ENCODE data around the gene NSUN4. TPM values are rescaled to one million over a fixed set of nuclear protein-coding genes. Genes with fewer than 3 reads are reported as not detected.
A peak's percentile ranks its signal among the peaks of the same experiment; 100 is the strongest.

Gene NSUN4
- total RNA-seq, 1 donor from 2014 or later: 11.3 TPM

DNA sequence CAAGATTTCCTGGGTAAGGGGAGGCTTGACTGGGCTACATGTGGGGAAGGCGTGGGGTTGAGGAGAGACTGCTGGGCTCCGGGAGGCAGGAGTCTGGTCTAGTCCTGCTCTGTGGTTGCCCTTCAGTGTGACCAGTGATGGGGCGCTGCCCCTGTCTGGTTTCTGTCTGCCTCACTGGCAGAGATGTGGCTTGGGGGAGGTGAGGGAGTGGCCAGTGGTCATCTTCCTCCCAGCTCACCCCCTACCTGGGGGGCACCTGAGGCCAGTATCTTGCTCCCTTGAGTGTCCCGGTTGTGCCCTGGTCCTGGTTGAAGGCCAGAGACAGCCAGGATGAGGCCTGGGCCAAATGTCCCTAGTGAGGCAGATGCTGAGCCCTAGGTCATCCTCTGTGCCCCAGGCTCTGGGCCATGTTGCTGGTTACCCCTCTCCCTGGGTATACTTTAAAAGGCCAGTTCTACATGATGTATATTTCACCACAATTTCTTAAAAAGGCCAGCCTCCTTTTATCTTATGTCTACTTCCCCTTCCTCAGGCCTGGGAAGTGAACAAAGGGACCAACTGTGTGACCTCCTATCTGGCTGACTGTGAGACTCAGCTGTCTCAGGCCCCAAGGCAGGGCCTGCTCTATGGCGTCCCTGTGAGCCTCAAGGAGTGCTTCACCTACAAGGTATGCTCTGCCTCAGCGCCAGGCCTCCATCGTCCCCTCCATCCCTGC, 64.0 kb downstream of the NSUN4 start:
- DNase-seq (ENCODE audit: low read depth): no peak

DNA sequence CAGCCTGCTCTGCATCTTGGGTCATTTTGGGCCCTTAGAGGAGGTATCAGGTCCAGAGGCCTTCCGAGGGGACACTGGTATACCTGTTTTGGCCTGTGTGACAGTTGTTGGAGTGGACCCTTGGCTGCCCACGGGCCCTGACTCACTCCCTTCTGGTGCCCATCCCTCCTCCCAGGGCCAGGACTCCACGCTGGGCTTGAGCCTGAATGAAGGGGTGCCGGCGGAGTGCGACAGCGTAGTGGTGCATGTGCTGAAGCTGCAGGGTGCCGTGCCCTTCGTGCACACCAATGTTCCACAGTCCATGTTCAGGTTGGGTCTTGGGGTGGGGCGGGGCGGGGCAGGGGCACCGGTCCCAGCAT, 64.6 kb downstream of the NSUN4 start:
- DNase-seq (ENCODE audit: low read depth): no peak

DNA sequence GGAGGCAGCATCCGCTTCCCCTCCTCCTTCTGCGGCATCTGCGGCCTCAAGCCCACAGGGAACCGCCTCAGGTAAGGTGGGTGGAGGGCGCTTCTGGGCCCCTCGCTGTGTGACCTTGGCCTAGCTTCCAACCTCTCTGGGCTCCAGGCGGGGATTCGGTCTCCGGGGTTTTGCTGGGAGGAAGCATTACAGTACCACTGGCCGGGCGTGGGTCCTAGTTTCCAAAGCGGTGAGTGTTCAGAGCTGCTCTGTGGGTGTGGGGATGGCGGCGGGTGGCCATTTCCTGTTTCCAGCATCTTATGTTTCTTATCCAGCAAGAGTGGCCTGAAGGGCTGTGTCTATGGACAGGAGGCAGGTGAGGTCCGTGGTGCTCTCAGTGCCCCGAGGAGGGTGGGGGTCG, 65.1 kb downstream of the NSUN4 start:
- no peak for DNase-seq (ENCODE audit: low read depth)

DNA sequence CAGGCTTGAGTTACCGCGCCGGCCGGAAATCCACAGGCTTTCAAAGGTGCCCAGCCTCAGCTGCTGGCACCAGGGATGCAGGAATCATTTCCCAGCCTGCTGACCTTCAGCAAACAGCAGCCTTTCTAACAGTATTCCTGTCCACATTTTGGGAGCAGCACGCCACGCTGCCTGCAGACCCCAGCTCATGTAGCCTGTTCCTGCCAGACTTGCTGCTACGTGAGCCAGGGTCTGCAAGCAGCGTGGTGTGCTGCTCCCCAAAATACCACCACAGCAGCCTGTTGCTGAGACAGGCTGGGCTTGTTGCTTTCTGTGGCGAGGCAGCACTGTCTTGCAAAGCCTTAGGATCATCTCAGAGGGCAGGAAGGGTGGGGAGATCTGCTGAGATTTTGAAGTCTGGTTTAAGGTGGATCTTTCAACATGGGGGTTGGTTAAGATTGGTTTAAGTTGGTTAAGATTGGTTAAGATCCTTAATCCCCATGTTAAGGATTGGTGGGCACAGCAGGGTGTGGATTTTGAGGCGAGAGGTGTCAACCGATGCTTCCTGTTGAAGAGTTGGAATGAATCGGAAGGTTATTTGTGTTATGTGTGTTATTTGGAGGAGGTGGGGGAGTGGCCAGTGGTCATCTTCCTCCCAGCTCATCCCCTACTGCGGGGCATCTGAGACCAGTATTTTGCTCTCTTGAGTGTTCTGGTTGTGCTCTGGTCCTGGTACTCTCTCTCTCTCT, 66.4 kb downstream of the NSUN4 start:
- DNase-seq (ENCODE audit: low read depth): no peak

DNA sequence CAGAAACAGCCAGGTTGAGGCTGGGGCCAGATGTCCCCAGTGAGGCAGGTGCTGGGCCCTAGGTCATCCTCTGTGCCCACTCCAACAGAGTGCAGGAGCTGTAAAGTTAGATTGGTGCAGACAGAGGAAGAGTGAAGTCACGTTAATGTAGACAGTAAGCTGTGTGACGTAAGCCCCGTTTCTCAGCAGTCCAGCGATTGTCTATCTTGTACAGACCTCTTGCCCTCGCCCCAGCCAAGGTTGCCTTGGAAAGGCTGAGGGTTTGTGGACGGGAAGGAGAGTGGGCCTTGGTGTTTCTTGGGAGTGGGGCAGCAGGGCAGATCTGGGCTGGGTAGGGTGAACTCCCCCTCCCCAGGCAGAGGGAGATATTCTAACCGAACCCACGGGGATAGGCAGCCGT, 67.0 kb downstream of the NSUN4 start:
- DNase-seq (ENCODE audit: low read depth): no peak

DNA sequence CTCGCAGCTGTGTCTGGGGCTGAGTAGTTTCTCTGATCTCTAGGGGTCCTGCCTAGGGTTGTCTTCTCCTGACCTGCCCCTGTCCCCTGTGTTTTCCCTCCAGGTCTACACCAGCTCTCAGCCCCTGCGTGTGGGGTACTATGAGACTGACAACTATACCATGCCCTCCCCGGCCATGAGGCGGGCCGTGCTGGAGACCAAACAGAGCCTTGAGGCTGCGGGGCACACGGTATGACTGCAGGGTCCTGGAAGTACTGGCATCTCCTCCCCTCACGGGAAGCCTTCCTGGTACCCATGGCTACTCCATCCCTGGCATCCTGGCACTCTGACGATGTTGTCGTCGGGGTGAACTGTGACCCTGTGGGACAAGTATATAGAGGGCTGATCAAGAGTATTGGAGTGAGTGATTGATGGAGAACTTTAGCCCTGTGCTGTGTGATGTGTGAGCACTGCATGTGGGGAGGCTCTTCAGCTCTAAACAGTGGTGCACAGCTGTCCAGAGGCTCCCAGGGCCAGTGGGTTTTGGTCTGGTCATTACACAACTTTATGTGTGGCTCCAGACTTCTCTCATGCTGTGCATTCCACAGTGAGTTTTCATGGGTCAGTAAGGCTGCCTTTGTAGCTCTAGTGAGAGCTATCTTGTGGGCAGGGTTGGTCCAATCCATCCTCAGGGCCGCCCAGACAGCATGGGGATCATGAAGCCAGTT, 67.9 kb downstream of the NSUN4 start:
- DNase-seq (ENCODE audit: low read depth): no peak

DNA sequence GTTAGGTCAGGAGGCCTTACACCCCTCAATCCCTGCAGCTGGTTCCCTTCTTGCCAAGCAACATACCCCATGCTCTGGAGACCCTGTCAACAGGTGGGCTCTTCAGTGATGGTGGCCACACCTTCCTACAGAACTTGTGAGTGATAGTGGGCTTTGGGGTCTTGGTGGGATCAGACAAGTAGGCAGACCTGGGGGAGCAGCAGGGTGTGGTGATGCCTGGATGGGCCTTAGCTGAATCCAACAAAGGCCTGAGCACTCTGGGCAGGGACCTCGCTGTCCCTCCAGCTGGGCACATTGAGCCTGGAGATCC, 68.4 kb downstream of the NSUN4 start:
- DNase-seq (ENCODE audit: low read depth): no peak

DNA sequence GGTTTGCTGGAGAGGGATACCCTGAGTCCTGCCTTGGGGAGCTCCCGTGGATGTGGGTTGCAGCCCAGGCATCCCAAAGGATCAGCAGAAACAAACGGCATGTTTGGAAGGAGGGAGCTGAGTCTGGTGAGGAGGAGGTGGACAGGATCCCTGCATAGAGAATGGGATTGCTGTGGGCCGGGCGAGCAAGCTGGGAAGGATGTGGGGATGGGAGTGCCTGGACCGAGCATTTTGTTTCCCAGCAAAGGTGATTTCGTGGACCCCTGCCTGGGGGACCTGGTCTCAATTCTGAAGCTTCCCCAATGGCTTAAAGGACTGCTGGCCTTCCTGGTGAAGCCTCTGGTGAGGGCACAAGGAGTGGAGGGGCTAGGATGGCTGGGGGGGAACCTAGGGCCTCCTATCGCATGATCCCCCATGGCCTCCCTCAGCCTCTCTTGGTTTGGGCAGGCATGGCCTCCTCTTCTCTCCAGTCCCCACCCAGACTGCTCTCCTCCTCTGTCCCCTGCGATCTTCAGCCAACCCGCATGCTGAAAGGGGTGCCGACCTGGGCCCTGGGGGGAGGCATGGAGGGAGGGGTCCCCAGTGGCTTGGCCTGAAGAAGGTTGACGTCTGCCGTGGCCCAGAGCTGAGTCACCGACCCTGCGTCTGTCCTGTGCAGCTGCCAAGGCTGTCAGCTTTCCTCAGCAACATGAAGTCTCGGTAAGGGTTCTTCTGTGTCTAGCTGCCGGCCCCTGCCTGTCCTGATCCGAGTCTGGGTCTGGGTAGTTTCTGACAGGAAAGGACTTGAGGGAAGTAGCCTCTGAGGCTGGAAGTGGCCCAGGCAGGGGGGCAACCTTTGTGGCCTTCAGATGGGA, 69.8 kb downstream of the NSUN4 start:
- DNase-seq (ENCODE audit: low read depth): peak; percentile 43

DNA sequence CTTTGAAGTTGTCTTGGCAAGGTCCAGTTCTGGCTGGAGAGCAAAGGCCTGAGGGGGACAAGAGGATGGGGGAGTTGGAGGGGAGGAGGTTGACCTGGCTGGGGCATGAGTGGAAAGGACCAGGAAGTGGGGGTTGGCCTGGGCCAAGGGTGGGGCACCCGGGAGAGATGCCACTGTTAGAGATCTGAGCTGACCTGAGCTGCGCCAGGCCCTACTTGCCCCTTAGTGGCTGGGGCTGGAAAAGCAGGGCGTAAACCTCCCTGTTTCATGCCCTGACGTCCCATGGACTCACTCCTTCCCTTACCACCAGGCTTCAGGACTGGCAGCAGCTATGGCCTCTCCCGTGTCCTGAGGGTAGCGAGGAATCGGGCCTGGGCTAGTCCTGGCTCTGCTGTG, 70.4 kb downstream of the NSUN4 start:
- DNase-seq (ENCODE audit: low read depth): no peak

Other genes starting within 250 kb of the NSUN4 start
- 27.7 and 28.4 TPM in 2 replicates for gene PIK3R3, start 208.2 kb upstream of the NSUN4 start, total RNA-seq
- 2.5 and 3.6 TPM in 2 replicates for gene TSPAN1, start 165.7 kb upstream of the NSUN4 start, total RNA-seq
- not detected in 2 replicates for gene P3R3URF, start 164.3 kb upstream of the NSUN4 start, total RNA-seq
- gene POMGNT1, start 142.4 kb upstream of the NSUN4 start, total RNA-seq: 142 and 156 TPM in 2 replicates
- 0.27 and 0.47 TPM in 2 replicates for gene LURAP1, start 137.5 kb upstream of the NSUN4 start, total RNA-seq
- 0.52 and 0.59 TPM in 2 replicates for gene RAD54L, start 93.0 kb upstream of the NSUN4 start, total RNA-seq
- 97.9 and 104 TPM in 2 replicates for gene LRRC41, start 37.2 kb upstream of the NSUN4 start, total RNA-seq
- gene UQCRH, start 37.1 kb upstream of the NSUN4 start, total RNA-seq: 345 and 386 TPM in 2 replicates
- 0.26 TPM in 1 of 2 replicates, not detected in the other for gene FAAH, start 53.5 kb downstream of the NSUN4 start, total RNA-seq
- not detected in 2 replicates for gene DMBX1, start 149.0 kb downstream of the NSUN4 start, total RNA-seq
- gene KNCN, start 210.8 kb downstream of the NSUN4 start, total RNA-seq: not detected in 2 replicates

Measured in myocyte (in vitro differentiated cells).